Ishikawa (cell line): Measurements from ENCODE around the gene COL16A1.

ENCODE experiments used
- CEBPB ChIP-seq: IDR thresholded peaks from 2 replicates; pipeline ENCODE4 v1.6.1; 2012
- CREB1 ChIP-seq: IDR thresholded peaks from 2 replicates; pipeline ENCODE4 v1.6.1; 2012; ENCODE audit warnings: low read depth
- EGR1 ChIP-seq: IDR thresholded peaks from 2 replicates; pipeline ENCODE4 v1.6.1; 2012
- EP300 ChIP-seq: IDR thresholded peaks from 2 replicates; pipeline ENCODE4 v1.6.1; 2012; ENCODE audit warnings: borderline replicate concordance
- FOXM1 ChIP-seq: IDR thresholded peaks from 2 replicates; pipeline ENCODE4 v1.6.1; 2012; ENCODE audit warnings: low read depth, borderline replicate concordance
- NFIC ChIP-seq: IDR thresholded peaks from 2 replicates; pipeline ENCODE4 v1.6.1; 2012
- RAD21 ChIP-seq: IDR thresholded peaks from 2 replicates; pipeline ENCODE4 v1.6.1; 2012; ENCODE audit warnings: low read depth
- TAF1 ChIP-seq: IDR thresholded peaks from 2 replicates; pipeline ENCODE4 v1.6.1; 2012; ENCODE audit warnings: low read depth, mild to moderate bottlenecking
- TCF12 ChIP-seq: IDR thresholded peaks from 2 replicates; pipeline ENCODE4 v1.6.1; 2012; ENCODE audit warnings: low read depth
- TEAD4 ChIP-seq: IDR thresholded peaks from 2 replicates; pipeline ENCODE4 v1.6.1; 2012
- YY1 ChIP-seq: IDR thresholded peaks from 2 replicates; pipeline ENCODE4 v1.6.1; 2012; ENCODE audit warnings: low read depth
- ZBTB7A ChIP-seq: IDR thresholded peaks from 2 replicates; pipeline ENCODE4 v1.6.1; 2012; ENCODE audit warnings: low read depth
- TF ChIP-seq, protein P1 (sequence below): IDR thresholded peaks from 2 replicates; pipeline ENCODE4 v1.6.1; 2012
- TF ChIP-seq, protein P2 (sequence below): IDR thresholded peaks from 2 replicates; pipeline ENCODE4 v1.6.1; 2012
- TF ChIP-seq, protein P3 (sequence below): IDR thresholded peaks from 2 replicates; pipeline ENCODE4 v1.6.1; 2012; ENCODE audit warnings: low read depth, mild to moderate bottlenecking

The COL16A1 gene

DNA sequence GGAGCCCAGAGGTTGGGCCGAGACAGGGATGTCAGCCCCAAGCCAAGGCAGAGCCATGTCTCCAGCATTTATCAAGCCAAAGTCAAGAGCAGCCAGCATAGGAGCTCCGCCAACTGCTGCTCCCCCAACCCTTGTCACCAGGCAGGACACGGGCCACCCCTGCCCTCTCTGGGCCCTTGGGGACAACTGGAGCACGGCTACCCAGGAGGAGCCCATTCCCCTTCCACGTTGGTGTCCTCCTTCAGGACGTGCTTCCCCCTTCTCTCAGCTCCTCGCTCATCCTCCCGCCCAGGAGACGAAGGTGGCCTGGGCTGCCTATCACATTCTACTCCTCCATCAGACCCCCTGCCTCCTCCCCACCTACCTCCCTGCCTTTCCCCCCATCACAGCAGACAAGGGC lies 39.3 kb downstream of the COL16A1 start:
- no peak for TF ChIP-seq TEAD4
- TF ChIP-seq YY1: no peak
- TF ChIP-seq, protein P1, sequence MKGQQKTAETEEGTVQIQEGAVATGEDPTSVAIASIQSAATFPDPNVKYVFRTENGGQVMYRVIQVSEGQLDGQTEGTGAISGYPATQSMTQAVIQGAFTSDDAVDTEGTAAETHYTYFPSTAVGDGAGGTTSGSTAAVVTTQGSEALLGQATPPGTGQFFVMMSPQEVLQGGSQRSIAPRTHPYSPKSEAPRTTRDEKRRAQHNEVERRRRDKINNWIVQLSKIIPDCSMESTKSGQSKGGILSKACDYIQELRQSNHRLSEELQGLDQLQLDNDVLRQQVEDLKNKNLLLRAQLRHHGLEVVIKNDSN: no peak
- no peak for TF ChIP-seq NFIC
- no peak for TF ChIP-seq EP300
- TF ChIP-seq, protein P2, sequence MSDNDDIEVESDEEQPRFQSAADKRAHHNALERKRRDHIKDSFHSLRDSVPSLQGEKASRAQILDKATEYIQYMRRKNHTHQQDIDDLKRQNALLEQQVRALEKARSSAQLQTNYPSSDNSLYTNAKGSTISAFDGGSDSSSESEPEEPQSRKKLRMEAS: no peak
- no peak for TF ChIP-seq ZBTB7A
- TF ChIP-seq, protein P3, sequence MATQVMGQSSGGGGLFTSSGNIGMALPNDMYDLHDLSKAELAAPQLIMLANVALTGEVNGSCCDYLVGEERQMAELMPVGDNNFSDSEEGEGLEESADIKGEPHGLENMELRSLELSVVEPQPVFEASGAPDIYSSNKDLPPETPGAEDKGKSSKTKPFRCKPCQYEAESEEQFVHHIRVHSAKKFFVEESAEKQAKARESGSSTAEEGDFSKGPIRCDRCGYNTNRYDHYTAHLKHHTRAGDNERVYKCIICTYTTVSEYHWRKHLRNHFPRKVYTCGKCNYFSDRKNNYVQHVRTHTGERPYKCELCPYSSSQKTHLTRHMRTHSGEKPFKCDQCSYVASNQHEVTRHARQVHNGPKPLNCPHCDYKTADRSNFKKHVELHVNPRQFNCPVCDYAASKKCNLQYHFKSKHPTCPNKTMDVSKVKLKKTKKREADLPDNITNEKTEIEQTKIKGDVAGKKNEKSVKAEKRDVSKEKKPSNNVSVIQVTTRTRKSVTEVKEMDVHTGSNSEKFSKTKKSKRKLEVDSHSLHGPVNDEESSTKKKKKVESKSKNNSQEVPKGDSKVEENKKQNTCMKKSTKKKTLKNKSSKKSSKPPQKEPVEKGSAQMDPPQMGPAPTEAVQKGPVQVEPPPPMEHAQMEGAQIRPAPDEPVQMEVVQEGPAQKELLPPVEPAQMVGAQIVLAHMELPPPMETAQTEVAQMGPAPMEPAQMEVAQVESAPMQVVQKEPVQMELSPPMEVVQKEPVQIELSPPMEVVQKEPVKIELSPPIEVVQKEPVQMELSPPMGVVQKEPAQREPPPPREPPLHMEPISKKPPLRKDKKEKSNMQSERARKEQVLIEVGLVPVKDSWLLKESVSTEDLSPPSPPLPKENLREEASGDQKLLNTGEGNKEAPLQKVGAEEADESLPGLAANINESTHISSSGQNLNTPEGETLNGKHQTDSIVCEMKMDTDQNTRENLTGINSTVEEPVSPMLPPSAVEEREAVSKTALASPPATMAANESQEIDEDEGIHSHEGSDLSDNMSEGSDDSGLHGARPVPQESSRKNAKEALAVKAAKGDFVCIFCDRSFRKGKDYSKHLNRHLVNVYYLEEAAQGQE: no peak
- TF ChIP-seq CREB1: no peak
- no peak for TF ChIP-seq FOXM1
- no peak for TF ChIP-seq TCF12
- no peak for TF ChIP-seq EGR1
- no peak for TF ChIP-seq CEBPB
- TF ChIP-seq TAF1: no peak
- no peak for TF ChIP-seq RAD21

DNA sequence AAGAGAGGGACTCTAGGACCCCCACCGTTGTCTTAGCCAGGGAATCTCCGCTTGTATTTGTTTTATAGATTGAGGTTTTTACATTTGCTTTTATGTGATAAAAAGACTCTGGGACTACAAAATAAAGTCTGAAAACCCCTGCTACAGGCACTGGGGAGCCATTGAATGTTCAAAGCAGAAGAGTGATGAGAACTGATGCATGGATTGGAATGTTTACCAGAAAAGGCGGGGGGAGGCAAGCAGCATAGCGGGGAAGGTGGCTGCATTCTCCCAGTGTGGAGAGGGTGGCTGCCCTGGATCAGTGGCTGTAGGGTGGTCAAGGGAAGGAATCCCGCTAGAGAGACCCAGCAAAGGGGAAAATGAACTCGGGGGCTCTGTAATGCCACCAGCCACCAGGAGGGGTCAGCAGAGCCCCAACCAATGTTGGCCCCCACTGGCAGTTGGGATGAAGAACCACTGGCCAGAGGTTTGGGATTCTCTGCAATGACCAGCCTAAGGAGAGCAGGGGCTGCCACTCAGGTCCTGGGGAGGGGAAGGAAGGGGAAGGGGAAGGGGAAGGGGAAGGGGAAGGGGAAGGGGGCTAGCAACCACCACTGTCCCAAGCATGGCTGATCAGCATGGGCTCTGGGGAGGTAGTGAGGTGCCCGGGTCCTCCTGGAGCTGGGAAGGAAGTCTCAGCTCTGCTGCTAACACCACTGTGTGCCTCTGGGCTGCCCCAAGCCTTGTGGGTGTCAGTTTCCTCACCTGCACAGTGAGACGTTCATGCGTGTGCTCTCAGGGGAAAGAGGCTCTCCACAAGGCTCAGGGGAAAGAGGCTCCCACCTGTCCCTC lies 40.0 kb downstream of the COL16A1 start:
- no peak for TF ChIP-seq ZBTB7A
- TF ChIP-seq RAD21: peak; percentile 96
- no peak for TF ChIP-seq TAF1

DNA sequence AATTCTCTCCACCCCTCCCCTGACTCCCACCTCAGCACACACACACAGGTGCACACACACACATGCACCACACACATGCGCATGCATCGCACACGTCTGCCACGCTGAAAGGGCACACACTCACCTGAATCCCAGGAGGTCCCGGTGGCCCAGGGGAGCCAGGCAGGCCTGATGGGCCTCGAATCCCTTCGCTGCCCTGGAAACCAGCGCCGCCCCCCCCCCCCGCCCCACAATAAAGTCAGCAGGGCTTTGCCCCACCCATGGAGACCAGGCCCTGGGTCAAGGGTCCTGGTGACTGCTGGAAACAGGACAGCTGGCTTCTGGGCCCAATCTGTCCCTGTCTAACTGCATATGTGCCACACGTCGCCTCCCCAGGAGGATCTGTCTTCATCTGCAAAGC lies 41.4 kb downstream of the COL16A1 start:
- TF ChIP-seq, protein P1: no peak
- TF ChIP-seq, protein P3: no peak
- TF ChIP-seq CEBPB: no peak
- TF ChIP-seq FOXM1: no peak
- no peak for TF ChIP-seq CREB1
- no peak for TF ChIP-seq ZBTB7A
- TF ChIP-seq EP300: no peak

DNA sequence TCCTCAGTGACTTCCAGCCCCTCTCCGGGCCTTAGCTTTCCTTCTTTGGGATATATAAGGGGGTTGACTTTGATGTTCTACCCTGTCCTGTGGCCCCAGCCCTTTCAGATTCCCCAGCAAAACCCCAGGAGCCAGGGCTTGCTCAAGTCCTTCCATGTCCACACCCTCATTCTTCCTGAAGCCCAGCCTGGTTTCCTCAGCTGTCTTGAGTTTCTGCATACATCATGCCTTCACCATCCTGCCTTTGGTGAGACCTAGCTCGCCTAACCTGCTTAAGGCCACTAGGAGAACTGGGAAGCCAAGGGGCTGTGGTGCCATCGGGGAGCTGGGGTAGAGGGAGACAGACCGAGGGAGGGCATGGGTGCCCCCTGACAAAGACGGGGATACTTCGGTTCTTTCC lies 42.0 kb downstream of the COL16A1 start:
- TF ChIP-seq TCF12: no peak
- no peak for TF ChIP-seq YY1
- no peak for TF ChIP-seq EP300
- TF ChIP-seq RAD21: no peak
- TF ChIP-seq EGR1: no peak
- no peak for TF ChIP-seq CEBPB
- TF ChIP-seq, protein P1: no peak
- TF ChIP-seq, protein P2: no peak
- TF ChIP-seq FOXM1: no peak
- TF ChIP-seq, protein P3: no peak
- TF ChIP-seq TEAD4: no peak
- no peak for TF ChIP-seq ZBTB7A
